ENCODE measurements around the gene MSRB2.

Gene MSRB2

GRCh38 chr10:23088609-23089008 lies 6.8 kb upstream of the MSRB2 start:
- Histone ChIP-seq H3K27me3 (ENCODE audit: control insufficient read depth in 2 of 2, insufficient read depth in 2 of 2, low read length in 2 of 2) (no peaks in the 10 kb centered on the region), H3K27ac (ENCODE audit: low read depth in 2 of 2, low read length in 2 of 2) (no peak overlapping the region), H3K4me3 (ENCODE audit: low read length in 2 of 2) (no peak overlapping the region), H3K36me3 (ENCODE audit: control insufficient read depth in 2 of 2, insufficient read depth in 2 of 2, low read length in 2 of 2) (no peaks in the 10 kb centered on the region), H3K4me1 (ENCODE audit: control insufficient read depth in 2 of 2, insufficient read depth in 2 of 2, low read length in 2 of 2) (no peaks in the 10 kb centered on the region), H3K9ac (ENCODE audit: low read depth in 1 of 2, low read length in 2 of 2) (no peak overlapping the region), H3K9me3 (ENCODE audit: control insufficient read depth in 2 of 2, low read length in 2 of 2) (no peaks in the 10 kb centered on the region)

GRCh38 chr10:23094786-23095403 lies 484 bp upstream of the MSRB2 start:
- H3K4me3 ChIP-seq (ENCODE audit: low read length in 2 of 2), result peak overlapping the region; percentile 32 to 75
- H3K36me3 ChIP-seq (ENCODE audit: control insufficient read depth in 2 of 2, insufficient read depth in 2 of 2, low read length in 2 of 2), result no peaks in the 10 kb centered on the region
- peaks cover 10 to 17% of the 10 kb centered on the region in 2 donors for H3K4me1 ChIP-seq (ENCODE audit: control insufficient read depth in 2 of 2, insufficient read depth in 2 of 2, low read length in 2 of 2)
- H3K9me3 ChIP-seq (ENCODE audit: control insufficient read depth in 2 of 2, low read length in 2 of 2), result no peaks in the 10 kb centered on the region
- no peak overlapping the region for H3K9ac ChIP-seq (ENCODE audit: low read depth in 1 of 2, low read length in 2 of 2)
- H3K27me3 ChIP-seq (ENCODE audit: control insufficient read depth in 2 of 2, insufficient read depth in 2 of 2, low read length in 2 of 2), result no peaks in the 10 kb centered on the region
- H3K27ac ChIP-seq (ENCODE audit: low read depth in 2 of 2, low read length in 2 of 2), result peak overlapping the region; percentile 44 to 56

- Histone ChIP-seq H3K9ac (ENCODE audit: low read depth in 1 of 2, low read length in 2 of 2) (peak overlapping the region; percentile 69 to 94), H3K9me3 (ENCODE audit: control insufficient read depth in 2 of 2, low read length in 2 of 2) (no peaks in the 10 kb centered on the region), H3K27ac (ENCODE audit: low read depth in 2 of 2, low read length in 2 of 2) (peak overlapping the region; percentile 83 to 85), H3K27me3 (ENCODE audit: control insufficient read depth in 2 of 2, insufficient read depth in 2 of 2, low read length in 2 of 2) (no peaks in the 10 kb centered on the region), H3K36me3 (ENCODE audit: control insufficient read depth in 2 of 2, insufficient read depth in 2 of 2, low read length in 2 of 2) (no peaks in the 10 kb centered on the region), H3K4me3 (ENCODE audit: low read length in 2 of 2) (peak overlapping the region; percentile 75 to 77), H3K4me1 (ENCODE audit: control insufficient read depth in 2 of 2, insufficient read depth in 2 of 2, low read length in 2 of 2) (peaks cover 17 to 21% of the 10 kb centered on the region in 2 donors)
These were observed 805 bp downstream of the MSRB2 start for GRCh38 chr10:23095966-23096801.

- Histone ChIP-seq H3K27me3 (ENCODE audit: control insufficient read depth in 2 of 2, insufficient read depth in 2 of 2, low read length in 2 of 2) (no peaks in the 10 kb centered on the region), H3K36me3 (ENCODE audit: control insufficient read depth in 2 of 2, insufficient read depth in 2 of 2, low read length in 2 of 2) (no peaks in the 10 kb centered on the region), H3K9me3 (ENCODE audit: control insufficient read depth in 2 of 2, low read length in 2 of 2) (no peaks in the 10 kb centered on the region), H3K4me1 (ENCODE audit: control insufficient read depth in 2 of 2, insufficient read depth in 2 of 2, low read length in 2 of 2) (peaks cover 17 to 21% of the 10 kb centered on the region in 2 donors), H3K4me3 (ENCODE audit: low read length in 2 of 2) (peak overlapping the region; percentile 75 to 77), H3K9ac (ENCODE audit: low read depth in 1 of 2, low read length in 2 of 2) (peak overlapping the region in 1 of 2 donors; percentile 94), H3K27ac (ENCODE audit: low read depth in 2 of 2, low read length in 2 of 2) (peak overlapping the region in 1 of 2 donors; percentile 27)
These were observed 1.6 kb downstream of the MSRB2 start for GRCh38 chr10:23096802-23097549.

- H3K4me1 ChIP-seq (ENCODE audit: control insufficient read depth in 2 of 2, insufficient read depth in 2 of 2, low read length in 2 of 2), result peaks cover 17 to 21% of the 10 kb centered on the region in 2 donors
- no peak overlapping the region for H3K4me3 ChIP-seq (ENCODE audit: low read length in 2 of 2)
- no peaks in the 10 kb centered on the region for H3K9me3 ChIP-seq (ENCODE audit: control insufficient read depth in 2 of 2, low read length in 2 of 2)
- H3K36me3 ChIP-seq (ENCODE audit: control insufficient read depth in 2 of 2, insufficient read depth in 2 of 2, low read length in 2 of 2), result peaks cover 0 to 2% of the 10 kb centered on the region in 2 donors
- no peak overlapping the region for H3K9ac ChIP-seq (ENCODE audit: low read depth in 1 of 2, low read length in 2 of 2)
- H3K27me3 ChIP-seq (ENCODE audit: control insufficient read depth in 2 of 2, insufficient read depth in 2 of 2, low read length in 2 of 2), result no peaks in the 10 kb centered on the region
- no peak overlapping the region for H3K27ac ChIP-seq (ENCODE audit: low read depth in 2 of 2, low read length in 2 of 2)
These were observed 3.7 kb downstream of the MSRB2 start for GRCh38 chr10:23099079-23099478.

- H3K4me3 ChIP-seq (ENCODE audit: low read length in 2 of 2), result peak overlapping the region in 1 of 2 donors; percentile 51
- H3K27ac ChIP-seq (ENCODE audit: low read depth in 2 of 2, low read length in 2 of 2), result peak overlapping the region; percentile 60 to 68
- H3K36me3 ChIP-seq (ENCODE audit: control insufficient read depth in 2 of 2, insufficient read depth in 2 of 2, low read length in 2 of 2), result peaks cover 5 to 9% of the 10 kb centered on the region in 2 donors
- peaks cover 17 to 21% of the 10 kb centered on the region in 2 donors for H3K4me1 ChIP-seq (ENCODE audit: control insufficient read depth in 2 of 2, insufficient read depth in 2 of 2, low read length in 2 of 2)
- peak overlapping the region in 1 of 2 donors; percentile 32 for H3K9ac ChIP-seq (ENCODE audit: low read depth in 1 of 2, low read length in 2 of 2)
- no peaks in the 10 kb centered on the region for H3K27me3 ChIP-seq (ENCODE audit: control insufficient read depth in 2 of 2, insufficient read depth in 2 of 2, low read length in 2 of 2)
- H3K9me3 ChIP-seq (ENCODE audit: control insufficient read depth in 2 of 2, low read length in 2 of 2), result no peaks in the 10 kb centered on the region
These were observed 4.4 kb downstream of the MSRB2 start for GRCh38 chr10:23099816-23100215.

- Histone ChIP-seq H3K36me3 (ENCODE audit: control insufficient read depth in 2 of 2, insufficient read depth in 2 of 2, low read length in 2 of 2) (peaks cover 10 to 13% of the 10 kb centered on the region in 2 donors), H3K4me1 (ENCODE audit: control insufficient read depth in 2 of 2, insufficient read depth in 2 of 2, low read length in 2 of 2) (peaks cover 17 to 21% of the 10 kb centered on the region in 2 donors), H3K4me3 (ENCODE audit: low read length in 2 of 2) (no peak overlapping the region), H3K27ac (ENCODE audit: low read depth in 2 of 2, low read length in 2 of 2) (peak overlapping the region in 1 of 2 donors; percentile 47), H3K9ac (ENCODE audit: low read depth in 1 of 2, low read length in 2 of 2) (no peak overlapping the region), H3K27me3 (ENCODE audit: control insufficient read depth in 2 of 2, insufficient read depth in 2 of 2, low read length in 2 of 2) (no peaks in the 10 kb centered on the region), H3K9me3 (ENCODE audit: control insufficient read depth in 2 of 2, low read length in 2 of 2) (no peaks in the 10 kb centered on the region)
These were observed 5.1 kb downstream of the MSRB2 start for GRCh38 chr10:23100331-23101030.

- H3K36me3 ChIP-seq (ENCODE audit: control insufficient read depth in 2 of 2, insufficient read depth in 2 of 2, low read length in 2 of 2), result peaks cover 32% of the 10 kb centered on the region in 2 donors
- no peaks in the 10 kb centered on the region for H3K4me1 ChIP-seq (ENCODE audit: control insufficient read depth in 2 of 2, insufficient read depth in 2 of 2, low read length in 2 of 2)
- no peak overlapping the region for H3K27ac ChIP-seq (ENCODE audit: low read depth in 2 of 2, low read length in 2 of 2)
- H3K9ac ChIP-seq (ENCODE audit: low read depth in 1 of 2, low read length in 2 of 2), result no peak overlapping the region
- no peaks in the 10 kb centered on the region for H3K27me3 ChIP-seq (ENCODE audit: control insufficient read depth in 2 of 2, insufficient read depth in 2 of 2, low read length in 2 of 2)
- no peak overlapping the region for H3K4me3 ChIP-seq (ENCODE audit: low read length in 2 of 2)
- H3K9me3 ChIP-seq (ENCODE audit: control insufficient read depth in 2 of 2, low read length in 2 of 2), result no peaks in the 10 kb centered on the region
These were observed 11.1 kb downstream of the MSRB2 start for GRCh38 chr10:23106331-23107072.
